Measurements from ENCODE around the gene NR1H2. TPM values are rescaled to one million over a fixed set of nuclear protein-coding genes. Genes with fewer than 3 reads are reported as not detected.

NR1H2 gene
- total and polyA plus RNA-seq, 2 experiments from 2014 or later: 32.9 to 70.2 TPM

GRCh38 chr19:50330365-50331078 is 45.7 kb upstream of the NR1H2 start:
- H3K27ac Mint-ChIP-seq: no peak overlapping the region
- H3K4me1 Mint-ChIP-seq: no peaks in the 10 kb centered on the region

More at GRCh38 chr19:50330365-50331078, 45.7 kb upstream of the NR1H2 start:
- Histone ChIP-seq H3K9me2 (ENCODE audit: insufficient read depth) (0 out of 2 replicates have a peak, but pooled peaks cover 3% of the 10 kb centered on the region), H2AFZ (0 out of 2 replicates have a peak overlapping the region, but pooled peaks have one; percentile 75), H3F3A (replicated peaks; ENCODE audit: low read depth) (peaks cover 24% of the 10 kb centered on the region), H3K4me1 (ENCODE audit: insufficient read depth) (peaks cover 27% of the 10 kb centered on the region), H3K79me2 (replicated peaks; ENCODE audit: insufficient read depth) (peaks cover 16% of the 10 kb centered on the region), H3K36me3 (ENCODE audit: insufficient read depth) (no peaks in the 10 kb centered on the region), H3K4me3 (peak overlapping the region; percentile 88), H3K27me3 (ENCODE audit: insufficient read depth) (peaks cover 25% of the 10 kb centered on the region), H4K20me1 (replicated peaks; ENCODE audit: insufficient read depth) (peaks cover 13% of the 10 kb centered on the region; the same call in 1 of the 2 replicates), H3K4me2 (peak overlapping the region; percentile 98), H3K27ac (ENCODE audit: low read depth) (peak overlapping the region; percentile 90)
- H3K9me3 Mint-ChIP-seq: peaks cover 83% of the 10 kb centered on the region
- no peak overlapping the region; the same call in 2 of the 3 replicates for H3K4me3 Mint-ChIP-seq
- peaks cover 55% of the 10 kb centered on the region for H3K36me3 Mint-ChIP-seq (ENCODE audit: low read depth)
- H3K27me3 Mint-ChIP-seq (ENCODE audit: insufficient read depth, low read depth, poor library complexity): peaks cover 18% of the 10 kb centered on the region
- TF ChIP-seq ZNF462 (CRISPR knock-in tag; IDR thresholded peaks at IDR 0.05) (no peak), STAT1 (IDR thresholded peaks at IDR 0.05; ENCODE audit: unreplicated experiment) (no peak), POLR2AphosphoS5 (IDR thresholded peaks at IDR 0.05; ENCODE audit: low read depth) (peak; percentile 77), EZH2phosphoT487 (IDR thresholded peaks at IDR 0.05; ENCODE audit: unreplicated experiment) (no peak), REST (IDR thresholded peaks at IDR 0.05; ENCODE audit: unreplicated experiment) (no peak), ZNF331 (CRISPR knock-in tag; IDR thresholded peaks at IDR 0.05; ENCODE audit: low read depth) (no peak)
- peak; percentile 96 for DNase-seq (ENCODE audit: low spot score)
- ATAC-seq: peak; percentile 29; the same call in 2 of the 3 replicates

All from GM23338 (cell line).